ENCODE measurements around the gene GLIS1. TPM values are rescaled to one million over a fixed set of nuclear protein-coding genes. Genes with fewer than 3 reads are reported as not detected.

GLIS1 gene
- total RNA-seq, 1 experiment from 2014 or later: 0.39 TPM

DNA sequence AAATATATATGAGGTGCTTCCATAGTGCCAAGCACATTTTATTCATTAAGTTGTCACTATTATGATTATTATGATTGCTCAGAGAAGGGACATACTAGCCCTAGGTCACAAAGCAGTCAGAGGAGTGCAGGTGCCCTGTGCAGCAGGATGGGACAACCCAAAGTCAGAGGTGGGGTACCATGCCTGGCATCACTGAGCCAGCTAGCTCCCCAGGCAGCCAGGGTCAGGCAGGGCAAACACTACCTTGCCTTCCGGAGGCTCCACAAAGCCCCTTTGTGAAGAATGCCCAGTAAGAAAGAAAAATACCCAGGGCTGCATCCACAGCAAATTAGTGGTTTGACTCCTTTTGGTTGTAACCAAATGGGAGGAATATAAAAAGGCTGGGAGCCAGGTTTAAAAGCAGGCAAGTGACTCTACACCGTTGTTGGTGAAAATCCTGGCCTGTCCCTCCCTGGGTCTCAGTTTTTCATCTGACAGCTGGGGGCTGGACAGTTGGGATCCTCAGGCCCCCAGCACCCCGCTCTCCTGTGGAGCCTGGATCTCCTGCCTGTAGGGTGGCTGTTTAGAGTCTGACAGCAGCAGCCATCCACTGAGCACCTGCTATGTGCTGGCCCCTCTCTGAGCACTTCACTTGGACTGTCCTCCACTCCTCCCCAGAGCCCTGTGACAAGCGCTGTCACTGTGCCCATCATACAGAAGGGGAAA is 98.8 kb downstream of the GLIS1 start:
- ATAC-seq (no peak), DNase-seq (ENCODE audit: low read depth, low spot score) (no peak)
- ChIA-PET POLR2A (no interaction called here), RAD21 (ENCODE audit: low non-redundant PET in 1 of 2, low total read pairs in 2 of 2, uncharacterized antibody in 2 of 2, unreplicated experiment in 2 of 2) (no interaction called here), CTCF (no interaction called here)
- no peaks in the 10 kb centered on the region for H3K9me2 ChIP-seq (ENCODE audit: insufficient read depth)
- no peaks in the 10 kb centered on the region for H4K20me1 ChIP-seq (ENCODE audit: insufficient read depth)
- no peak overlapping the region for H3K27ac ChIP-seq (ENCODE audit: low read depth, low read length)
- H3K27me3 ChIP-seq (ENCODE audit: insufficient read depth, low read length): no peaks in the 10 kb centered on the region; the same call in 1 of the 2 replicates
- H3K79me2 ChIP-seq (ENCODE audit: insufficient read depth, low read length): no peaks in the 10 kb centered on the region
- no peaks in the 10 kb centered on the region for H3K36me3 ChIP-seq (ENCODE audit: control insufficient read depth in 1 of 2, insufficient read depth in 2 of 2, low read length in 2 of 2)
- intact Hi-C loops (cut with micrococcal nuclease): no loop called here
- TF ChIP-seq, protein P1, sequence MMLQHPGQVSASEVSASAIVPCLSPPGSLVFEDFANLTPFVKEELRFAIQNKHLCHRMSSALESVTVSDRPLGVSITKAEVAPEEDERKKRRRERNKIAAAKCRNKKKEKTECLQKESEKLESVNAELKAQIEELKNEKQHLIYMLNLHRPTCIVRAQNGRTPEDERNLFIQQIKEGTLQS (IDR thresholded peaks at IDR 0.05): no peak
- TF ChIP-seq ELF1 (IDR thresholded peaks at IDR 0.05; ENCODE audit: borderline replicate concordance, low read depth) (no peak), CBX3 (IDR thresholded peaks at IDR 0.05; ENCODE audit: low read depth) (no peak), POLR2AphosphoS5 (IDR thresholded peaks at IDR 0.05; ENCODE audit: low read depth, low read length) (no peak), SIN3A (IDR thresholded peaks at IDR 0.05; ENCODE audit: low read depth) (no peak), RAD21 (IDR thresholded peaks at IDR 0.05; ENCODE audit: low read depth) (no peak), ZFX (IDR thresholded peaks at IDR 0.05) (no peak), SRF (IDR thresholded peaks at IDR 0.05; ENCODE audit: low read depth) (no peak), MAX (IDR thresholded peaks at IDR 0.05) (no peak), FOSL1 (IDR thresholded peaks at IDR 0.05; ENCODE audit: low read depth) (no peak), TCF7L2 (IDR thresholded peaks at IDR 0.05; ENCODE audit: borderline replicate concordance, extremely low read depth, insufficient read depth, insufficient read length) (no peak), YY1 (IDR thresholded peaks at IDR 0.05; ENCODE audit: extremely low read depth, insufficient replicate concordance, low read depth, low read length) (no peak), EZH2phosphoT487 (IDR thresholded peaks at IDR 0.05; ENCODE audit: borderline replicate concordance) (no peak), EZH2 (IDR thresholded peaks at IDR 0.05) (no peak), JUND (IDR thresholded peaks at IDR 0.05) (no peak), CEBPB (IDR thresholded peaks at IDR 0.05; ENCODE audit: low read depth) (no peak), EGR1 (IDR thresholded peaks at IDR 0.05; ENCODE audit: low read depth) (no peak)
- no TSS peak for BruUV-seq (replicated peaks)
- H2AFZ ChIP-seq (ENCODE audit: low read depth, low read length, poor library complexity, severe bottlenecking): no peak overlapping the region
- H3K4me3 ChIP-seq (replicated peaks in 1 of 2; ENCODE audit: low read depth in 1 of 2, low read length in 2 of 2): no peak overlapping the region
- H3K9me3 ChIP-seq (ENCODE audit: control insufficient read depth in 1 of 2, insufficient read depth in 1 of 2, low read depth in 1 of 2, low read length in 2 of 2): no peaks in the 10 kb centered on the region
- peaks cover 6 to 12% of the 10 kb centered on the region in 2 experiments; a peak in 3 of 4 replicates for H3K4me1 ChIP-seq (ENCODE audit: control insufficient read depth in 1 of 2, insufficient read depth in 2 of 2, low read length in 2 of 2)
- H3K4me2 ChIP-seq (ENCODE audit: low read length): 0 out of 2 replicates have a peak overlapping the region, but pooled peaks have one; percentile 29
- no peak overlapping the region for H3K9ac ChIP-seq (ENCODE audit: low read length)
